ENCODE data around the gene PLCB3. TPM values are rescaled to one million over a fixed set of nuclear protein-coding genes. Genes with fewer than 3 reads are reported as not detected.
A peak's percentile ranks its signal among the peaks of the same experiment; 100 is the strongest.

The PLCB3 gene
- total and polyA plus RNA-seq, 2 experiments from 2014 or later = 28.1 to 103 TPM

DNA sequence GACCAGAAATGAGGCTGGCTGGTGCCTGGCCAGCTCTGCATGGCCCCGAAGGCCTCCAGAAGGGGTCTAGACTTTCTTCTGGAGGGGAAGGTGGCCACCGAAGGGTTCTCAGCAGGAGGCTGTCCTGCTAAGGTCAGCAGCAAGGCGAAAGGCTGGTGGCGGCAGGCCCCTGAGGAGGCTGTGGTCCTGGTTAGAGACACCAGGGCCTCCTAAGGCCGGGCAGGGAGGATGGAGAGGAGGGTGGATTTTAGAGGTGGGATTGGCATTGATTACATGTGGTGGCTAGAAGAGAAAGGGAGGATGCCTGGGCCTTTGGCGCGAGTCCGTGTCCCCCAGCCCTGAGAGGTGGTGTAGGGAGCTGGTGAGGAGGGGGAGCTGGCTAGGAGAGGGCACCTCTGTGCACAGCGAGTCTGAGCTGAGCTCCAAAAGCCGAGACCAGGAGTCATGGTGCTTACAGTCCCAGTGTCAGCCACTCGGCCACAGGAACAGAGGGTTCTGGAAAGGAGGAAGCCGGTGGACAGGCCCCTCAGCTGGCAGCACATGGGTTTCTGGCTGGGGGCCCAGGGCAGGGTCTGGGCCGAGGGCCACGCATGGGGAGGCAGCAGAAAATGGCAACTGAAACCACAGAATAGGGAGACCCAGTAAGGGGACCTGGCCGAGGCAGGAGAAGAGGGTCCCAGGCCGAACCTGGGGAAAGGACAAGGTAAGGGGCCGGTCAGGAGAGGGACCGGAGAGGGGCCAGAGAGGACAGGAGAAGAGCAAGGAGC, 42.4 kb upstream of the PLCB3 start:
- Histone ChIP-seq H3F3A (replicated peaks; ENCODE audit: low read depth) (peaks cover 16% of the 10 kb centered on the region), H2AFZ (no peak overlapping the region), H3K9me2 (ENCODE audit: insufficient read depth) (no peaks in the 10 kb centered on the region), H3K36me3 (ENCODE audit: insufficient read depth) (peaks cover 7% of the 10 kb centered on the region), H3K79me2 (replicated peaks; ENCODE audit: insufficient read depth) (no peaks in the 10 kb centered on the region), H4K20me1 (replicated peaks; ENCODE audit: insufficient read depth) (peaks cover 7% of the 10 kb centered on the region), H3K4me1 (ENCODE audit: insufficient read depth) (no peaks in the 10 kb centered on the region; the same call in 1 of the 2 replicates), H3K4me3 (no peak overlapping the region), H3K27me3 (ENCODE audit: insufficient read depth) (no peaks in the 10 kb centered on the region), H3K4me2 (no peak overlapping the region), H3K27ac (ENCODE audit: low read depth) (0 out of 2 replicates have a peak overlapping the region, but pooled peaks have one; percentile 26)
- Mint-ChIP-seq H3K27ac (no peak overlapping the region), H3K9me3 (no peaks in the 10 kb centered on the region), H3K4me1 (peaks cover 11% of the 10 kb centered on the region), H3K36me3 (ENCODE audit: low read depth) (peaks cover 33% of the 10 kb centered on the region), H3K4me3 (no peak overlapping the region; the same call in 2 of the 3 replicates), H3K27me3 (ENCODE audit: insufficient read depth, low read depth, poor library complexity) (peaks cover 14% of the 10 kb centered on the region)
- DNase-seq (ENCODE audit: low spot score) = no peak
- ATAC-seq = no peak
- TF ChIP-seq JUNB (IDR thresholded peaks at IDR 0.05; ENCODE audit: unreplicated experiment) (no peak), NANOG (IDR thresholded peaks at IDR 0.05; ENCODE audit: borderline replicate concordance) (no peak), ETS1 (IDR thresholded peaks at IDR 0.05) (no peak), ZNF331 (CRISPR knock-in tag; IDR thresholded peaks at IDR 0.05; ENCODE audit: low read depth) (no peak), STAT1 (IDR thresholded peaks at IDR 0.05; ENCODE audit: unreplicated experiment) (no peak), EZH2 (IDR thresholded peaks at IDR 0.05; ENCODE audit: low read depth, unreplicated experiment) (no peak), ZNF462 (CRISPR knock-in tag; IDR thresholded peaks at IDR 0.05) (no peak), ZNF114 (CRISPR knock-in tag; IDR thresholded peaks at IDR 0.05) (no peak), EZH2phosphoT487 (IDR thresholded peaks at IDR 0.05; ENCODE audit: unreplicated experiment) (no peak), CREB1 (CRISPR knock-in tag; IDR thresholded peaks at IDR 0.05; ENCODE audit: low read depth) (no peak), POLR2AphosphoS5 (IDR thresholded peaks at IDR 0.05; ENCODE audit: low read depth) (no peak), REST (IDR thresholded peaks at IDR 0.05; ENCODE audit: unreplicated experiment) (no peak)
- TF ChIP-seq, protein P1, sequence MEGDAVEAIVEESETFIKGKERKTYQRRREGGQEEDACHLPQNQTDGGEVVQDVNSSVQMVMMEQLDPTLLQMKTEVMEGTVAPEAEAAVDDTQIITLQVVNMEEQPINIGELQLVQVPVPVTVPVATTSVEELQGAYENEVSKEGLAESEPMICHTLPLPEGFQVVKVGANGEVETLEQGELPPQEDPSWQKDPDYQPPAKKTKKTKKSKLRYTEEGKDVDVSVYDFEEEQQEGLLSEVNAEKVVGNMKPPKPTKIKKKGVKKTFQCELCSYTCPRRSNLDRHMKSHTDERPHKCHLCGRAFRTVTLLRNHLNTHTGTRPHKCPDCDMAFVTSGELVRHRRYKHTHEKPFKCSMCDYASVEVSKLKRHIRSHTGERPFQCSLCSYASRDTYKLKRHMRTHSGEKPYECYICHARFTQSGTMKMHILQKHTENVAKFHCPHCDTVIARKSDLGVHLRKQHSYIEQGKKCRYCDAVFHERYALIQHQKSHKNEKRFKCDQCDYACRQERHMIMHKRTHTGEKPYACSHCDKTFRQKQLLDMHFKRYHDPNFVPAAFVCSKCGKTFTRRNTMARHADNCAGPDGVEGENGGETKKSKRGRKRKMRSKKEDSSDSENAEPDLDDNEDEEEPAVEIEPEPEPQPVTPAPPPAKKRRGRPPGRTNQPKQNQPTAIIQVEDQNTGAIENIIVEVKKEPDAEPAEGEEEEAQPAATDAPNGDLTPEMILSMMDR (conservative IDR thresholded peaks at IDR 0.05; ENCODE audit: low read depth in 2 of 2) = no peak
